A673 (cell line): ENCODE measurements around the gene LRCH1.

ENCODE experiments used
- CTCF ChIP-seq: fragments of 300-800, 200-600 bp; sonication (generic); conservative IDR thresholded peaks from 2 replicates; pipeline ENCODE4 v1.5.1; 2017; ENCODE audit warnings: low read depth, mild to moderate bottlenecking, antibody characterized with exemption, low read length, moderate library complexity, mixed read lengths
- EZH2 ChIP-seq: fragments of 200-600 bp; sonication (generic); IDR thresholded peaks from 2 replicates; pipeline ENCODE4 v1.6.1; 2017; ENCODE audit warnings: borderline replicate concordance, low read depth, mild to moderate bottlenecking, mixed read lengths, antibody characterized with exemption, low read length; ENCODE audit not compliant: poor library complexity, severe bottlenecking

GRCh38 chr13:46688306-46688705, 135.3 kb downstream of the LRCH1 start:
- no peak for TF ChIP-seq CTCF
- no peak for TF ChIP-seq EZH2
